CD4-positive, alpha-beta T cell (primary cell): ENCODE data around the gene TNFAIP1. TPM values are rescaled to one million over a fixed set of nuclear protein-coding genes. Genes with fewer than 3 reads are reported as not detected.

Experiments used
- ATAC-seq: fragments of 200-7000 bp; cut with Tn5 transposase; one replicate; pipeline ENCODE4 v1.10.0; 2022; ENCODE audit warnings: mild to moderate bottlenecking; ENCODE audit not compliant: poor library complexity
- CTCF ChIA-PET: fragments of 350-600 bp; sonication (Branson Sonifier 250); formaldehyde crosslinking; loops from one replicate; lab custom pipeline; 2021; ENCODE audit warnings: antibody characterized with exemption, inconsistent platforms; lab: Charles Lee
- POLR2A ChIA-PET: fragments of 350-600 bp; sonication (Branson Sonifier 250); formaldehyde crosslinking; loops from one replicate; lab custom pipeline; 2021; ENCODE audit warnings: antibody characterized with exemption, inconsistent platforms; lab: Charles Lee
- DNase-seq, 14 experiments: peaks; one replicate each; pipeline ENCODE4 v3.0.0-alpha.2; 2013 to 2020; ENCODE audit warnings: mixed read lengths in 2 of 14
- H3K27ac ChIP-seq, 2 donors: one replicate each; pipeline versions ENCODE4 v1.5.1 to v1.7.0; 2013; ENCODE audit warnings: low read length in 2 of 2, low read depth in 1 of 2, mild to moderate bottlenecking in 1 of 2
- H3K27me3 ChIP-seq, 2 experiments: 1 replicate in 1 of 2; 2 replicates in 1 of 2; pipeline versions ENCODE4 v1.6.1 to v1.7.0; 2013; ENCODE audit warnings: low read length in 2 of 2, control low read depth in 1 of 2, mild to moderate bottlenecking in 1 of 2, moderate library complexity in 1 of 2; ENCODE audit not compliant: insufficient read depth in 2 of 2, control insufficient read depth in 1 of 2
- H3K36me3 ChIP-seq: one replicate; pipeline ENCODE4 v1.6.1; 2013; ENCODE audit warnings: low read length, control low read depth; ENCODE audit not compliant: insufficient read depth
- H3K4me1 ChIP-seq: one replicate; pipeline ENCODE4 v1.6.1; 2013; ENCODE audit warnings: low read length, control low read depth; ENCODE audit not compliant: insufficient read depth
- H3K4me3 ChIP-seq: one replicate; pipeline ENCODE4 v1.5.1; 2013; ENCODE audit warnings: mild to moderate bottlenecking, low read length, moderate library complexity
- H3K9me3 ChIP-seq, 2 experiments: 1 replicate in 1 of 2; 2 replicates in 1 of 2; pipeline versions ENCODE4 v1.6.1 to v1.7.0; 2013; ENCODE audit warnings: low read length in 2 of 2, mild to moderate bottlenecking in 2 of 2, control low read depth in 1 of 2, moderate library complexity in 1 of 2; ENCODE audit not compliant: control insufficient read depth in 1 of 2, insufficient read depth in 1 of 2
- H3K27ac Mint-ChIP-seq: one replicate; pipeline ENCODE4 v1.8.0; 2020; ENCODE audit warnings: mixed read lengths
- H3K27me3 Mint-ChIP-seq: one replicate; pipeline ENCODE4 v1.8.0; 2021; ENCODE audit warnings: mixed read lengths
- H3K36me3 Mint-ChIP-seq: one replicate; pipeline ENCODE4 v1.8.0; 2021; ENCODE audit warnings: low read depth, mixed read lengths
- H3K4me1 Mint-ChIP-seq: one replicate; pipeline ENCODE4 v1.8.0; 2021; ENCODE audit warnings: low read depth, mixed read lengths
- H3K4me3 Mint-ChIP-seq: one replicate; pipeline ENCODE4 v1.8.0; 2020; ENCODE audit warnings: mild to moderate bottlenecking, mixed read lengths
- H3K9me3 Mint-ChIP-seq: one replicate; pipeline ENCODE4 v1.8.0; 2020; ENCODE audit warnings: mixed read lengths
- intact Hi-C, 2 experiments: fragments of 100-400 bp; cut with DNase I in 1 of 2; cut with micrococcal nuclease in 1 of 2; formaldehyde crosslinking; loops; one replicate each; pipeline versions ENCODE4 v1.15.1 to v1.9.0; 2023 to 2025; cut with DNase I, micrococcal nuclease
- total RNA-seq, 174 experiments: library from RNA in 2 of 174; stranded (reverse) in 2 of 174; gene quantifications; one replicate each; pipeline ENCODE4 v1.2.3 and lab custom pipeline; 2021 to 2026
- TF ChIP-seq, protein P1 (sequence below): fragments of 200-600 bp; IDR thresholded peaks from one replicate; pipeline ENCODE4 v1.8.0; 2022; ENCODE audit warnings: antibody characterized with exemption, mild to moderate bottlenecking

TNFAIP1 gene
- total RNA-seq, 2 experiments from 2014 or later = 9.5 to 12.1 TPM

DNA sequence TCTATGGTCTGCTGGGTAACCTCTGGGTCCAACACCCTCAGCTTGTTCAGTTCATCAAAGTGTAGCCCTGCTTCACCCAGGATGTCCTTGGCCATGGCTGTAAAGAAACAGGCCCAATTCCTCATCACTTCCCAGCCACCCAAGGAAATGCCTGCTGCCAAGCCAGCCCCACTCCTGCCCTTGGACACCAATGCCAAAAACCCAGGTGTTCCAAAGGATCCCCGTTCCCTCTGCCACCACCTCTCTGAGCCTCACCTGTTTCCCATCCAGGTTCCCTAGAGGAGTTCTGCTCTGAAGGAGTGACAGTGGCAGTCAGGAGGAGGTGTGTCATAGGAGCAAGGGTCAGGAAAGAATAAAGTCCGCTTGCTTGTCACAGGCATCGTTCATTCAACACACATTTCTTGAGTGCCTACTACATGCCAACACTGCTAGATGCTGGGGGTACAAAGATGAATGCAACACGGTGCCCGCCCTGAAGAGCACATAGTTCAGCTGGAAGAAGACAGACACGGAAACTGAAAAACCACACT is 3.6 kb upstream of the TNFAIP1 start:
- TF ChIP-seq, protein P1, sequence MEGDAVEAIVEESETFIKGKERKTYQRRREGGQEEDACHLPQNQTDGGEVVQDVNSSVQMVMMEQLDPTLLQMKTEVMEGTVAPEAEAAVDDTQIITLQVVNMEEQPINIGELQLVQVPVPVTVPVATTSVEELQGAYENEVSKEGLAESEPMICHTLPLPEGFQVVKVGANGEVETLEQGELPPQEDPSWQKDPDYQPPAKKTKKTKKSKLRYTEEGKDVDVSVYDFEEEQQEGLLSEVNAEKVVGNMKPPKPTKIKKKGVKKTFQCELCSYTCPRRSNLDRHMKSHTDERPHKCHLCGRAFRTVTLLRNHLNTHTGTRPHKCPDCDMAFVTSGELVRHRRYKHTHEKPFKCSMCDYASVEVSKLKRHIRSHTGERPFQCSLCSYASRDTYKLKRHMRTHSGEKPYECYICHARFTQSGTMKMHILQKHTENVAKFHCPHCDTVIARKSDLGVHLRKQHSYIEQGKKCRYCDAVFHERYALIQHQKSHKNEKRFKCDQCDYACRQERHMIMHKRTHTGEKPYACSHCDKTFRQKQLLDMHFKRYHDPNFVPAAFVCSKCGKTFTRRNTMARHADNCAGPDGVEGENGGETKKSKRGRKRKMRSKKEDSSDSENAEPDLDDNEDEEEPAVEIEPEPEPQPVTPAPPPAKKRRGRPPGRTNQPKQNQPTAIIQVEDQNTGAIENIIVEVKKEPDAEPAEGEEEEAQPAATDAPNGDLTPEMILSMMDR = no peak
- ChIA-PET CTCF (interaction anchor here (1.6 kb wide), 1 partner anchor 26 kb away, joined by 6 read pairs; no protein-coding TSS in a partner anchor), POLR2A (interaction anchor here (2.1 kb wide), 1 partner anchor 13 kb away, joined by 7 read pairs; the partner anchor contains the start of gene TMEM97)
- no peaks in the 10 kb centered on the region for H3K27me3 Mint-ChIP-seq
- Histone ChIP-seq H3K9me3 (no peaks in the 10 kb centered on the region), H3K36me3 (peaks cover 42% of the 10 kb centered on the region), H3K27ac (no peak overlapping the region), H3K4me1 (peaks cover 35% of the 10 kb centered on the region), H3K27me3 (no peaks in the 10 kb centered on the region), H3K4me3 (no peak overlapping the region)
- ATAC-seq (no peak), DNase-seq (no peak)
- peaks cover 60% of the 10 kb centered on the region for H3K36me3 Mint-ChIP-seq
- peak overlapping the region; percentile 76 for H3K4me3 Mint-ChIP-seq
- no peak overlapping the region for H3K27ac Mint-ChIP-seq
- peaks cover 40% of the 10 kb centered on the region for H3K4me1 Mint-ChIP-seq
- intact Hi-C loops = loop anchor here in 1 of 2 experiments (10.0 kb wide), 2 partner anchors 313 to 513 kb away; partner anchors contain the start of genes BLTP2 and FAM222B
- no peaks in the 10 kb centered on the region for H3K9me3 Mint-ChIP-seq

DNA sequence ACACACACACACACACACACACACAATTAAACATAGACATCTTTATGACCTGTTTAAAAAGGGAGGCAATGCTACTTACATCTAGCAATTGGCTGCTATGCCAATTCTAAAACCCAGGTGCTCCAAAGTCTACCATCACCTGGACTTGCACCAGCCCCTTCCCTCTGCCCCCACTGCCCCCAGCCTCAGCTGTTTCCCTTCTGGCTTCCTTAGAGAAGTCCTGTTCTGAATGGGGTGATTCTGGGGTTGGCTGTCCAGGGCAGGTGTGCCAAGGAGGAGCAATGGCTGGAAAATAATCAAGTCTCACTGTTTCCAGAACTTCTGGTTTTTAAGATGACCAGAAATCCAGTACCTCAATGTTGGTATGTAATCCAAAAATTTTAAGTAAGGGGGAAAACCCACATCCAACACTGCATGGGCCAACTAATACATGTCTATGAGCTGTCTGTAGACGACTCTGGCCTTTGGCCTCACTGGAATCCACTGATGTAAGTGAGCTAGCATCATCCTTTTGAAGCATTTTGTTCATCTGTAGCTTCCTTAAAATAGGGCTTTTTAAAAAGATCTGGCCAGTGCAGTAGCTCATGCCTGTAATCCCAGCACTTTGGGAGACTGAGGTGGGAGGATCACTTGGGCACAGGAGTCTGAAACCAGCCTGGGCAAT is 2.3 kb upstream of the TNFAIP1 start:
- DNase-seq (no peak), ATAC-seq (no peak)
- POLR2A ChIA-PET = interaction anchor here (1.6 kb wide), 1 partner anchor 24 kb away, joined by 4 read pairs; the partner anchor contains the start of gene POLDIP2
- Mint-ChIP-seq H3K27ac (peak overlapping the region; percentile 88), H3K27me3 (no peaks in the 10 kb centered on the region), H3K36me3 (peaks cover 48% of the 10 kb centered on the region), H3K9me3 (no peaks in the 10 kb centered on the region), H3K4me1 (peaks cover 51% of the 10 kb centered on the region), H3K4me3 (peak overlapping the region; percentile 98)
- TF ChIP-seq, protein P1 = no peak
- Histone ChIP-seq H3K36me3 (peaks cover 36% of the 10 kb centered on the region), H3K4me3 (no peak overlapping the region), H3K27me3 (no peaks in the 10 kb centered on the region), H3K9me3 (no peaks in the 10 kb centered on the region), H3K27ac (no peak overlapping the region), H3K4me1 (peaks cover 38% of the 10 kb centered on the region)
- CTCF ChIA-PET = no interaction called here
- intact Hi-C loops = loop anchor here in 1 of 2 experiments (10.0 kb wide), 2 partner anchors 312 to 512 kb away; partner anchors contain the start of genes BLTP2 and FAM222B

DNA sequence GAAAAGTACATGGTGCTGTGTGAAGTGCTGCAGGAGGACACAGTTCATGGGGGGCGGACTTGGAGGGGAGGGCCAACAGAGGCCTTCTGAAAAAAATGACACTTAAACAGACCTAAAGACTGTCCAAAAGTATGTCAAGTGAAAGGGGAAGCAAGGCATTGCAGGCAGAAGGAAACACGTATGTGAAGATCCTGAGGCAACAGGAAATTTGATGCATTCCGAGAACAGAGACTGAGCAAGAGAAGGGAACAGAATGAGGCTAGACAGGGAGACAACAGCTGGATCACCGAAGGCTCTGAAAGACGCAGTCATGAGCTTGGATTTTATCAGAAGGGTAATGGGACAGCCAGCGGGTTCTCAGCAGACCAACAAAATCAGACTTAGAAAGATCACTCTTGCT is 1.4 kb upstream of the TNFAIP1 start:
- Histone ChIP-seq H3K9me3 (no peaks in the 10 kb centered on the region), H3K36me3 (peaks cover 31% of the 10 kb centered on the region), H3K27me3 (no peaks in the 10 kb centered on the region), H3K27ac (no peak overlapping the region), H3K4me3 (no peak overlapping the region), H3K4me1 (peaks cover 38% of the 10 kb centered on the region)
- peak overlapping the region; percentile 98 for H3K4me3 Mint-ChIP-seq
- H3K36me3 Mint-ChIP-seq = peaks cover 39% of the 10 kb centered on the region
- H3K9me3 Mint-ChIP-seq = no peaks in the 10 kb centered on the region
- peak in 2 of 14 experiments; percentile 2 to 36 for DNase-seq
- intact Hi-C loops = loop anchor here in 1 of 2 experiments (2.0 to 10.0 kb wide), 3 partner anchors 311 to 619 kb away; partner anchors contain the start of genes BLTP2 and FAM222B
- ChIA-PET CTCF (interaction anchor here (2.3 kb wide), 1 partner anchor 15 kb away, joined by 15 read pairs; the partner anchor contains the start of gene TMEM97), POLR2A (interaction anchor here (1.9 to 2.5 kb wide), 2 partner anchors 23 to 616 kb away, joined by 6 to 118 read pairs; partner anchors contain the start of gene POLDIP2)
- H3K27ac Mint-ChIP-seq = peak overlapping the region; percentile 88
- H3K4me1 Mint-ChIP-seq = peaks cover 56% of the 10 kb centered on the region
- ATAC-seq = no peak
- no peaks in the 10 kb centered on the region for H3K27me3 Mint-ChIP-seq
- TF ChIP-seq, protein P1 = no peak
